HepG2 (cell line): ENCODE measurements around the gene GNA12. TPM values are rescaled to one million over a fixed set of nuclear protein-coding genes. Genes with fewer than 3 reads are reported as not detected.

Experiments used
- ATAC-seq: fragments of 200-7000 bp; cut with Tn5 transposase; 3 replicates; pipeline ENCODE4 v1.9.1; 2020; ENCODE audit warnings: mild to moderate bottlenecking, moderate library complexity
- BruUV-seq: library from RNA; stranded (reverse); fragments of 400-500 nt; replicated peaks from 2 replicates; lab custom pipeline; 2021; lab: Mats Ljungman, UMichigan
- CTCF ChIA-PET: fragments of 300-600 bp; formaldehyde crosslinking; extraction: SDS; loops from one replicate; lab custom pipeline; 2021; ENCODE audit warnings: low total read pairs, inconsistent platforms, low intra/inter-chr PET ratio; lab: Yijun Ruan, JAX
- POLR2A ChIA-PET: fragments of 350-600 bp; sonication (Branson Sonifier 250); formaldehyde crosslinking; loops from one replicate; lab custom pipeline; 2020; ENCODE audit warnings: antibody characterized with exemption, inconsistent platforms; lab: Yijun Ruan, JAX
- DNase-seq: peaks from one replicate; pipeline ENCODE4 v3.0.0-alpha.2; 2015; ENCODE audit warnings: low spot score
- FAIRE-seq: peaks from 3 replicates; lab custom pipeline; 2011; peaks lifted over from hg19 to GRCh38; lab: Jason Lieb, UNC
- H2AFZ ChIP-seq: one replicate; pipeline ENCODE4 v1.6.1; 2011; ENCODE audit warnings: low read length, inconsistent platforms
- H3K27ac ChIP-seq: fragments of 300-600 bp; 3 replicates; pipeline ENCODE4 v1.8.0; 2011; ENCODE audit warnings: mixed run types, mild to moderate bottlenecking, mixed read lengths, low read length, inconsistent platforms; ENCODE audit not compliant: insufficient read depth; ENCODE audit errors: extremely low read length
- H3K27me3 ChIP-seq, 2 experiments: fragments of 200-600 bp in 1 of 2; 2 replicates in 1 of 2; 3 replicates in 1 of 2; pipeline versions ENCODE4 v1.6.0 to v1.8.0; 2011; ENCODE audit warnings: low read length in 2 of 2, mild to moderate bottlenecking in 2 of 2, moderate library complexity in 2 of 2, inconsistent platforms in 1 of 2; ENCODE audit not compliant: insufficient read depth in 2 of 2, control insufficient read depth in 1 of 2
- H3K36me3 ChIP-seq, 2 experiments: fragments of 200-600 bp in 1 of 2; replicated peaks in 1 of 2; 2 replicates in 1 of 2; 3 replicates in 1 of 2; pipeline versions ENCODE4 v1.5.1 to v1.8.0; 2011; ENCODE audit warnings: low read length in 2 of 2, inconsistent platforms in 1 of 2; ENCODE audit not compliant: insufficient read depth in 2 of 2, control insufficient read depth in 1 of 2
- H3K4me1 ChIP-seq: 2 replicates; pipeline ENCODE4 v1.5.1; 2012; ENCODE audit warnings: low read length, inconsistent platforms; ENCODE audit not compliant: insufficient read depth
- H3K4me2 ChIP-seq: 2 replicates; pipeline ENCODE4 v1.6.0; 2011; ENCODE audit warnings: low read depth, low read length, inconsistent platforms
- H3K4me3 ChIP-seq, 3 experiments: fragments of 200-600 bp in 1 of 3; sonication (generic), shearing (Covaris generic) in 1 of 3; replicated peaks in 1 of 3; 2 replicates each; pipeline ENCODE4 v1.5.1; 2011 to 2016; ENCODE audit warnings: low read length in 3 of 3, inconsistent platforms in 2 of 3, low read depth in 2 of 3, mild to moderate bottlenecking in 2 of 3, control low read depth in 1 of 3, mixed read lengths in 1 of 3; ENCODE audit not compliant: insufficient read depth in 1 of 3
- H3K79me2 ChIP-seq: one replicate; pipeline ENCODE4 v1.6.1; 2011; ENCODE audit warnings: low read length, inconsistent platforms; ENCODE audit not compliant: insufficient read depth
- H3K9ac ChIP-seq: 2 replicates; pipeline ENCODE4 v1.6.0; 2011; ENCODE audit warnings: mild to moderate bottlenecking, low read depth, low read length, inconsistent platforms; ENCODE audit not compliant: insufficient read depth
- H3K9me3 ChIP-seq: 2 replicates; pipeline ENCODE4 v1.5.1; 2012; ENCODE audit warnings: mild to moderate bottlenecking, low read length
- H4K20me1 ChIP-seq: 2 replicates; pipeline ENCODE4 v1.6.0; 2011; ENCODE audit warnings: inconsistent platforms, mild to moderate bottlenecking, low read length, moderate library complexity; ENCODE audit not compliant: insufficient read depth
- BCL6 ChIP-seq: IDR thresholded peaks from 2 replicates; pipeline ENCODE4 v1.6.1; 2016; ENCODE audit warnings: missing genetic modification reagents, missing compliant biosample characterization
- HNRNPK ChIP-seq: fragments of 200-400 bp; formaldehyde crosslinking; IDR thresholded peaks from 2 replicates; pipeline ENCODE4 v1.6.1; 2018; ENCODE audit warnings: low read length, low read depth, moderate library complexity, mild to moderate bottlenecking; ENCODE audit not compliant: poor library complexity, severe bottlenecking
- HOXA5 ChIP-seq: sonication (generic); formaldehyde crosslinking; IDR thresholded peaks from 2 replicates; pipeline ENCODE4 v1.4.0; 2020; ENCODE audit warnings: missing genetic modification reagents
- KLF6 ChIP-seq: IDR thresholded peaks from 2 replicates; pipeline ENCODE4 v1.8.0; 2016; ENCODE audit warnings: missing biosample characterization, missing genetic modification reagents
- SSRP1 ChIP-seq: IDR thresholded peaks from 2 replicates; pipeline ENCODE4 v1.6.1; 2016; ENCODE audit warnings: control low read depth
- ZBTB42 ChIP-seq: sonication (generic); formaldehyde crosslinking; IDR thresholded peaks from 2 replicates; pipeline ENCODE4 v1.5.0; 2020; ENCODE audit warnings: mild to moderate bottlenecking, missing genetic modification reagents
- ZNF382 ChIP-seq: sonication (generic); formaldehyde crosslinking; IDR thresholded peaks from 2 replicates; pipeline ENCODE4 v1.5.0; 2020; ENCODE audit warnings: missing genetic modification reagents, mild to moderate bottlenecking, borderline replicate concordance
- ZNF616 ChIP-seq: sonication (generic); formaldehyde crosslinking; IDR thresholded peaks from 2 replicates; pipeline ENCODE4 v1.5.0; 2020; ENCODE audit warnings: low read depth, mild to moderate bottlenecking, missing genetic modification reagents
- ZNF720 ChIP-seq: sonication (generic); formaldehyde crosslinking; IDR thresholded peaks from 2 replicates; pipeline ENCODE4 v1.4.0; 2020; ENCODE audit warnings: missing genetic modification reagents
- ZNF772 ChIP-seq: sonication (generic); formaldehyde crosslinking; IDR thresholded peaks from 2 replicates; pipeline ENCODE4 v1.5.0; 2020; ENCODE audit warnings: mild to moderate bottlenecking, missing genetic modification reagents
- WGBS: methylation state at CpG from one replicate; pipeline ENCODE4 v1.1.6; 2017; ENCODE audit warnings: low lambda C conversion rate; 5-methylcytosine and 5-hydroxymethylcytosine counted together
- in situ Hi-C: cut with HindIII; loops from 2 replicates; pipeline ENCODE4 v1.10.0; 2017; ENCODE audit warnings: low pct_unique_long_range_greater_than_20kb; ENCODE audit not compliant: extremely low pct_ligation_motif_present
- intact Hi-C: fragments of 100-400 bp; cut with micrococcal nuclease; formaldehyde crosslinking; loops from one replicate; pipeline ENCODE4 v1.10.0; 2022; ENCODE audit not compliant: unreplicated experiment
- polyA plus RNA-seq, 8 experiments: library from polyadenylated mRNA; depleted of rRNA in 3 of 8; stranded (reverse) in 7 of 8; unstranded in 1 of 8; fragments of >200 nt; fragmentation: Illumina TruSeq in 4 of 8; extraction: Trizol in 4 of 8; gene quantifications; 2 replicates each; pipeline versions ENCODE4 v1.2.1 to v1.2.3, GENCODE V29; 2011 to 2016; ENCODE audit warnings: low read depth in 4 of 8, missing spikeins in 1 of 8, mixed read lengths in 1 of 8; ENCODE audit not compliant: insufficient read depth in 1 of 8
- total RNA-seq, 5 experiments: library from RNA; depleted of rRNA; stranded (reverse); fragments of >200 nt; fragmentation: Illumina TruSeq; extraction: Trizol; gene quantifications; 2 replicates each; pipeline ENCODE4 v1.2.3, GENCODE V29; 2016; ENCODE audit warnings: low read depth in 1 of 5
- TF ChIP-seq, protein P1 (sequence below): sonication (generic); formaldehyde crosslinking; IDR thresholded peaks from 2 replicates; pipeline ENCODE4 v1.8.1; 2022; ENCODE audit warnings: mild to moderate bottlenecking, missing genetic modification reagents
- TF ChIP-seq, protein P2 (sequence below): sonication (generic); formaldehyde crosslinking; IDR thresholded peaks from 2 replicates; pipeline ENCODE4 v1.4.0; 2020; ENCODE audit warnings: mild to moderate bottlenecking, missing genetic modification reagents
- TF ChIP-seq, protein P3 (sequence below): sonication (generic); formaldehyde crosslinking; IDR thresholded peaks from 2 replicates; pipeline ENCODE4 v1.4.0; 2020; ENCODE audit warnings: mild to moderate bottlenecking, missing genetic modification reagents

The GNA12 gene
- total and polyA plus RNA-seq, 2 of the 13 experiments (the other 11 are each of a cell fraction or from before 2014, with no cell fraction given) = 16.2 to 50.9 TPM

DNA sequence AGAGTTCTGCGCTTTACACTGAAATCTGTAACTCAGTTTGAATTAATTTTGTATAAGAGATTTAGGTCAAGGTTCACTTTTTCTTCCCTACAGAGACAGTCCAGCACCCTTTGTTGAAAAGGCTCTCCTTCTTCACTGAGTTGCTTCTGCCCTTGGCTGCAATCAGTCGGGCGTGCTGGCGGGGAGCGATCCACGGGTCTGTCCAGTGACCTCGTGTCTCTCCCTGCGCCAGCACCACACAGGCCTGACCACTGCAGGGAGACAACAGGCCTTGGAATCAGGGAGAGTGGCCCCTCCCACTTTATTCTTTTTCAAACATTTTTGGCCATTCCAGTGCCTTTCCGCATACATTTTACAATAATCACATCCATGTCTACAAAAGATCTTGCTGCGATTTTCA lies 89.2 kb downstream of the GNA12 start:
- POLR2A ChIA-PET = no interaction called here
- Histone ChIP-seq H3K27me3 (no peaks in the 10 kb centered on the region), H3K27ac (no peak overlapping the region), H3K9me3 (no peaks in the 10 kb centered on the region), H3K4me1 (peaks cover 27% of the 10 kb centered on the region), H3K9ac (no peak overlapping the region), H3K79me2 (peaks cover 31% of the 10 kb centered on the region), H3K4me3 (no peak overlapping the region), H2AFZ (no peak overlapping the region), H3K36me3 (peaks cover 6 to 7% of the 10 kb centered on the region in 2 experiments; a peak in 4 of 5 replicates)
- ATAC-seq = no peak
- in situ Hi-C loops = no loop called here
- WGBS = 95% methylated on average over 10 of the region's 10 CpGs
- no peak for FAIRE-seq
- BruUV-seq = no TSS peak
- TF ChIP-seq SSRP1 (CRISPR knock-in tag) = no peak
- no peak for TF ChIP-seq ZNF382 (CRISPR knock-in tag)
- TF ChIP-seq, all 625 proteins: peak for 0
- intact Hi-C loops = loop anchor here (5.0 kb wide), 1 partner anchor 47 kb away; no protein-coding TSS in a partner anchor
- DNase-seq = no peak
- H3K4me2 ChIP-seq = no peak overlapping the region
- CTCF ChIA-PET = no interaction called here
- H4K20me1 ChIP-seq = no peaks in the 10 kb centered on the region

DNA sequence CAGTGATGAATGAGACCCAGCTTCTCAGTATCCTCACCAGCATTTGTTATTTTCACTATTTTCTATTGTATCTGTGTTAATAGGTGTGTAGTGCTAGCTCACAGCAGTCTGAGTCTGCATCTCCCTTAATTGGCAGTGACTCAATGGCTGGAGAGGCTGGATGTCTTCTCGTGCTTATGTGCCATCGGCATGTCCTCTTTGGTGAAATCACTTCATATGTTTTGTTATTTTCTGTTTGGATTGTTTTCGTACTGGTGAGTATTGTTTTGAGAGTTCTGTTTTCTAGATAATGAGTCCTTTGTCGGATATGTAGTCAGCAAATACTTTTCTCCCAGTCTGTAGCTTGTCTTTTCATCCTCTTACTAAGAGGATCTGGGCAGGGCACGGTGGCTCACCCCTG lies 90.0 kb downstream of the GNA12 start:
- Histone ChIP-seq H3K9me3 (no peaks in the 10 kb centered on the region), H3K4me1 (peaks cover 19% of the 10 kb centered on the region), H3K9ac (no peak overlapping the region), H3K36me3 (peaks cover 6 to 7% of the 10 kb centered on the region in 2 experiments; a peak in 4 of 5 replicates), H3K4me2 (no peak overlapping the region), H3K27ac (no peak overlapping the region), H3K27me3 (no peaks in the 10 kb centered on the region), H3K79me2 (peaks cover 34% of the 10 kb centered on the region)
- in situ Hi-C loops (no loop called here), intact Hi-C loops (no loop called here)
- no TSS peak for BruUV-seq
- CTCF ChIA-PET = no interaction called here
- no peak for ATAC-seq
- no peak for TF ChIP-seq ZNF616 (CRISPR knock-in tag)
- no peak for TF ChIP-seq BCL6 (CRISPR knock-in tag)
- no peak for TF ChIP-seq ZNF772 (CRISPR knock-in tag)
- TF ChIP-seq, protein P1, sequence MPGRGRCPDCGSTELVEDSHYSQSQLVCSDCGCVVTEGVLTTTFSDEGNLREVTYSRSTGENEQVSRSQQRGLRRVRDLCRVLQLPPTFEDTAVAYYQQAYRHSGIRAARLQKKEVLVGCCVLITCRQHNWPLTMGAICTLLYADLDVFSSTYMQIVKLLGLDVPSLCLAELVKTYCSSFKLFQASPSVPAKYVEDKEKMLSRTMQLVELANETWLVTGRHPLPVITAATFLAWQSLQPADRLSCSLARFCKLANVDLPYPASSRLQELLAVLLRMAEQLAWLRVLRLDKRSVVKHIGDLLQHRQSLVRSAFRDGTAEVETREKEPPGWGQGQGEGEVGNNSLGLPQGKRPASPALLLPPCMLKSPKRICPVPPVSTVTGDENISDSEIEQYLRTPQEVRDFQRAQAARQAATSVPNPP = no peak
- TF ChIP-seq, protein P2, sequence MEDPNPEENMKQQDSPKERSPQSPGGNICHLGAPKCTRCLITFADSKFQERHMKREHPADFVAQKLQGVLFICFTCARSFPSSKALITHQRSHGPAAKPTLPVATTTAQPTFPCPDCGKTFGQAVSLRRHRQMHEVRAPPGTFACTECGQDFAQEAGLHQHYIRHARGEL (CRISPR knock-in tag) = no peak
- TF ChIP-seq ZNF720 (CRISPR knock-in tag) = no peak
- TF ChIP-seq HOXA5 (CRISPR knock-in tag) = no peak
- no peak for TF ChIP-seq ZBTB42
- TF ChIP-seq KLF6 (CRISPR knock-in tag) = no peak
- TF ChIP-seq, protein P3, sequence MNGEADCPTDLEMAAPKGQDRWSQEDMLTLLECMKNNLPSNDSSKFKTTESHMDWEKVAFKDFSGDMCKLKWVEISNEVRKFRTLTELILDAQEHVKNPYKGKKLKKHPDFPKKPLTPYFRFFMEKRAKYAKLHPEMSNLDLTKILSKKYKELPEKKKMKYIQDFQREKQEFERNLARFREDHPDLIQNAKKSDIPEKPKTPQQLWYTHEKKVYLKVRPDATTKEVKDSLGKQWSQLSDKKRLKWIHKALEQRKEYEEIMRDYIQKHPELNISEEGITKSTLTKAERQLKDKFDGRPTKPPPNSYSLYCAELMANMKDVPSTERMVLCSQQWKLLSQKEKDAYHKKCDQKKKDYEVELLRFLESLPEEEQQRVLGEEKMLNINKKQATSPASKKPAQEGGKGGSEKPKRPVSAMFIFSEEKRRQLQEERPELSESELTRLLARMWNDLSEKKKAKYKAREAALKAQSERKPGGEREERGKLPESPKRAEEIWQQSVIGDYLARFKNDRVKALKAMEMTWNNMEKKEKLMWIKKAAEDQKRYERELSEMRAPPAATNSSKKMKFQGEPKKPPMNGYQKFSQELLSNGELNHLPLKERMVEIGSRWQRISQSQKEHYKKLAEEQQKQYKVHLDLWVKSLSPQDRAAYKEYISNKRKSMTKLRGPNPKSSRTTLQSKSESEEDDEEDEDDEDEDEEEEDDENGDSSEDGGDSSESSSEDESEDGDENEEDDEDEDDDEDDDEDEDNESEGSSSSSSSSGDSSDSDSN = no peak
- no peak for TF ChIP-seq HNRNPK
- TF ChIP-seq, all 625 proteins: peak for 0
- Histone ChIP-seq H4K20me1 (no peaks in the 10 kb centered on the region), H2AFZ (no peak overlapping the region), H3K4me3 (no peak overlapping the region)
- POLR2A ChIA-PET = no interaction called here
- DNase-seq (no peak), FAIRE-seq (no peak)
- WGBS = 96% methylated on average over 5 of the region's 5 CpGs
